HAP-1 (cell line): Measurements from ENCODE around the gene POP7.
"Not testable (repeated sequence)": the region's sequence is repeated elsewhere in the genome, so short reads cannot be mapped to it uniquely, and the experiment has no call there.

ENCODE experiments used
- DNase-seq, 2 experiments: peaks; one replicate each; pipeline ENCODE4 v3.0.0-alpha.2; 2016 to 2020; ENCODE audit warnings: low spot score in 2 of 2
- H3K27me3 ChIP-seq: fragments of 250-450 bp; sonication (Bioruptor Pico); 2 replicates; pipeline ENCODE4 v1.5.1; 2020; ENCODE audit warnings: low read depth, mild to moderate bottlenecking, moderate library complexity
- H3K36me3 ChIP-seq: fragments of 250-450 bp; sonication (Bioruptor Pico); replicated peaks from 2 replicates; pipeline ENCODE4 v1.5.1; 2020; ENCODE audit warnings: mild to moderate bottlenecking
- H3K4me1 ChIP-seq: fragments of 250-450 bp; sonication (Bioruptor Pico); 2 replicates; pipeline ENCODE4 v1.5.1; 2020; ENCODE audit warnings: mild to moderate bottlenecking
- H3K4me3 ChIP-seq: fragments of 250-450 bp; sonication (Bioruptor Pico); 2 replicates; pipeline ENCODE4 v1.5.1; 2020; ENCODE audit warnings: mild to moderate bottlenecking, moderate library complexity
- H3K9me3 ChIP-seq: fragments of 250-450 bp; sonication (Bioruptor Pico); 2 replicates; pipeline ENCODE4 v1.5.1; 2020; ENCODE audit warnings: mild to moderate bottlenecking, moderate library complexity
- in situ Hi-C: fragments of 300-500 bp; cut with MboI; formaldehyde crosslinking; loops from 3 replicates; pipeline ENCODE4 v1.14.3; 2020; ENCODE audit warnings: low sequenced_read_pairs, inconsistent platforms, mixed read lengths

Gene POP7

GRCh38 chr7:100693312-100694097 is 12.4 kb upstream of the POP7 start:
- no peaks in the 10 kb centered on the region for H3K9me3 ChIP-seq
- H3K36me3 ChIP-seq = peaks cover 18% of the 10 kb centered on the region
- in situ Hi-C loops = no loop called here
- H3K4me1 ChIP-seq = peaks cover 21% of the 10 kb centered on the region
- H3K27me3 ChIP-seq = no peaks in the 10 kb centered on the region
- peak overlapping the region; percentile 74 for H3K4me3 ChIP-seq
- DNase-seq = no peak

GRCh38 chr7:100694098-100694745 is 11.7 kb upstream of the POP7 start, which contains the start of gene GIGYF1:
Gene GIGYF1, minus strand, starts transcription at chr7:100694250. Its CDS starts 6,012 bp downstream, at chr7:100688238.
- H3K4me1 ChIP-seq = peaks cover 21% of the 10 kb centered on the region
- peak; percentile 53 to 84 for DNase-seq

GRCh38 chr7:100696123-100696521 is 9.8 kb upstream of the POP7 start:
- Histone ChIP-seq H3K4me3 (no peak overlapping the region), H3K36me3 (peaks cover 1% of the 10 kb centered on the region), H3K27me3 (no peaks in the 10 kb centered on the region; the same call in 1 of the 2 replicates), H3K9me3 (no peaks in the 10 kb centered on the region), H3K4me1 (peaks cover 21% of the 10 kb centered on the region)
- no peak for DNase-seq
- in situ Hi-C loops = no loop called here

More at GRCh38 chr7:100694098-100694745, 11.7 kb upstream of the POP7 start, which contains the start of gene GIGYF1:
- Histone ChIP-seq H3K27me3 (no peaks in the 10 kb centered on the region), H3K4me3 (peak within 1 kb of the TSS; percentile 74), H3K36me3 (peaks cover 11% of the 10 kb centered on the region), H3K9me3 (no peaks in the 10 kb centered on the region)
- in situ Hi-C loops = no loop called here

DNA sequence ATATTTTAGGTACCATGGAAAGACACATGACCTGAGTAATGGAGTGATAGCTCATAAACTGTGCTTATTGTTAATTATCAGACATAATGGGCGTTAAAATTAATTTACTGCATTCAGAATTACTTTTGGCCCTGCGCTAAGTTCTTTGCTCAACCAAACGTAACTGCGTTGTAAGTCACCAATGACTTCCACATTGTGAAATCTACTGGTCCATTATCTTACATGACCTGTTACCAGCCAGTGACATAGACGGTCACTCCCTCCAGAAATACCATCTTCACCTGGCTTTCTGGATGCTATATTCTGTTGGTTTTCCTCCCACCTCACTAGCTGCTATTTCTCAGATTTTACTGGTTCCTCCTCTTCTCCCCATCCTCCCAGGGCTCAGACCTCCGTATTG is 6.9 kb upstream of the POP7 start:
- Histone ChIP-seq H3K4me3 (no peak overlapping the region), H3K9me3 (no peaks in the 10 kb centered on the region), H3K4me1 (peaks cover 8% of the 10 kb centered on the region; the same call in 1 of the 2 replicates), H3K27me3 (no peaks in the 10 kb centered on the region; the same call in 1 of the 2 replicates), H3K36me3 (no peaks in the 10 kb centered on the region)
- in situ Hi-C loops = no loop called here
- no peak for DNase-seq

- H3K36me3 ChIP-seq, H3K4me3 ChIP-seq, H3K27me3 ChIP-seq, H3K9me3 ChIP-seq, DNase-seq, H3K4me1 ChIP-seq, in situ Hi-C loops: not testable (repeated sequence)
These were observed 4.8 kb upstream of the POP7 start for GRCh38 chr7:100701089-100701488.

DNA sequence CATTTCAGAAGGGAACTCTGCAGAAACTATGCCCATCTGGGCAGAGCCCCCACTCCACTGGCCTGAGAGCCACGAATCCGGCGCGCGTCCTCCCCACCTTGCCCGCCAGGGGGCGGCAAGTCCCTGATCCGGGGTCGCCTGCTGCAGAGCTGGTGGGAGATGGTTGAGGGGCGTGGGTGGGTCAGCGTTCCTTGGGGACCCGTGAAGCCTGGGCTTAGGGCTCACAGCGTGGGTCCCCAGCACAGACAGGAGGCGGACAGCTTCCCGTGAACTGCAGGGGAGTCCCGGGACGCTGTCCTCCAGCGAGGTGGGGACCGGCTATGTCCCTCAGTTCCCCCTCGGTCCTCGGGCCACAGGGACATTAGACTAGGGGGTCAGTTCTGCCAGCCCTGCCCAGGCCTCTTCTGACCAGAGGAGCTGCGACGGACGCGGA is 585 bp upstream of the POP7 start:
- Histone ChIP-seq H3K36me3 (peaks cover 22% of the 10 kb centered on the region), H3K9me3 (no peaks in the 10 kb centered on the region), H3K4me1 (peaks cover 10% of the 10 kb centered on the region), H3K27me3 (no peaks in the 10 kb centered on the region; the same call in 1 of the 2 replicates), H3K4me3 (peak overlapping the region; percentile 99)
- in situ Hi-C loops = loop anchor here (5.0 kb wide), 1 partner anchor 147 kb away; the partner anchor contains the start of gene SLC12A9
- peak; percentile 28 to 92 for DNase-seq

GRCh38 chr7:100706672-100707311 is 871 bp downstream of the POP7 start:
- H3K27me3 ChIP-seq = no peaks in the 10 kb centered on the region; the same call in 1 of the 2 replicates
- H3K36me3 ChIP-seq = peaks cover 22% of the 10 kb centered on the region
- peaks cover 10% of the 10 kb centered on the region for H3K4me1 ChIP-seq
- in situ Hi-C loops = loop anchor here (5.0 kb wide), 1 partner anchor 146 kb away; the partner anchor contains the start of gene SLC12A9
- H3K9me3 ChIP-seq = no peaks in the 10 kb centered on the region
- DNase-seq = peak; percentile 9 to 52
- peak overlapping the region; percentile 99 for H3K4me3 ChIP-seq

GRCh38 chr7:100708395-100708794 is 2.5 kb downstream of the POP7 start:
- no peak for DNase-seq
- H3K36me3 ChIP-seq = peaks cover 22% of the 10 kb centered on the region
- no peak overlapping the region for H3K4me3 ChIP-seq
- H3K4me1 ChIP-seq = peaks cover 10% of the 10 kb centered on the region
- H3K9me3 ChIP-seq = no peaks in the 10 kb centered on the region
- no peaks in the 10 kb centered on the region for H3K27me3 ChIP-seq
- in situ Hi-C loops = loop anchor here (5.0 kb wide), 1 partner anchor 144 kb away; the partner anchor contains the start of gene SLC12A9

DNA sequence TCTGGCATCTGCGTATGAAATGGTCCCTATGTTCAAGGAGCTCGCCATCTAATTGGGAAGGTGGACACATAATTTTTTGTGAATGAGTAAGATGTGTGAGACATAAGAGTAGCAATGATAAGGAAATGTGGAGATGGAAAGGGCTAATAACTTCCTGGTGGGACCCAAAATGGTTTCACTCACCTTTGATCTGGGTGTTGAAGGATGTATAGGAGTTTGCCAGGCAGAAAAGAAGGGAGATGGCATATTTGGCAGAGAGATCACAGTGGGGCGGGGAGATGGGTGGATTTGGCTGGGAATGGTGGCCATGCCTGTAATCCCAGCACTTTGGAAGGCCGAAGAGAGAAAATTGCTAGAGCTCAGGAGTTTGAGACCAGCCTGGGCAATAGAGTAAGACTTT is 4.5 kb downstream of the POP7 start:
- H3K36me3 ChIP-seq = peaks cover 22% of the 10 kb centered on the region
- no peak overlapping the region for H3K4me3 ChIP-seq
- H3K9me3 ChIP-seq = no peaks in the 10 kb centered on the region
- H3K4me1 ChIP-seq = peaks cover 6% of the 10 kb centered on the region
- H3K27me3 ChIP-seq = no peaks in the 10 kb centered on the region
- in situ Hi-C loops = no loop called here
- no peak for DNase-seq

GRCh38 chr7:100711369-100711768 is 5.4 kb downstream of the POP7 start:
- H3K4me3 ChIP-seq = no peak overlapping the region
- no peaks in the 10 kb centered on the region for H3K27me3 ChIP-seq
- in situ Hi-C loops = no loop called here
- H3K9me3 ChIP-seq = no peaks in the 10 kb centered on the region
- peaks cover 20% of the 10 kb centered on the region for H3K36me3 ChIP-seq
- peaks cover 6% of the 10 kb centered on the region for H3K4me1 ChIP-seq
- no peak for DNase-seq

- H3K9me3 ChIP-seq = no peaks in the 10 kb centered on the region; the same call in 1 of the 2 replicates
- no peaks in the 10 kb centered on the region for H3K4me1 ChIP-seq
- in situ Hi-C loops = no loop called here
- no peaks in the 10 kb centered on the region for H3K36me3 ChIP-seq
- no peak overlapping the region for H3K4me3 ChIP-seq
- H3K27me3 ChIP-seq = no peaks in the 10 kb centered on the region
- no peak for DNase-seq
These were observed 8.8 kb downstream of the POP7 start for GRCh38 chr7:100714725-100715124.

- H3K4me1 ChIP-seq, H3K27me3 ChIP-seq, H3K9me3 ChIP-seq, H3K36me3 ChIP-seq, H3K4me3 ChIP-seq, DNase-seq, in situ Hi-C loops: not testable (repeated sequence)
These were observed 11.2 kb downstream of the POP7 start for GRCh38 chr7:100717073-100717472.

DNA sequence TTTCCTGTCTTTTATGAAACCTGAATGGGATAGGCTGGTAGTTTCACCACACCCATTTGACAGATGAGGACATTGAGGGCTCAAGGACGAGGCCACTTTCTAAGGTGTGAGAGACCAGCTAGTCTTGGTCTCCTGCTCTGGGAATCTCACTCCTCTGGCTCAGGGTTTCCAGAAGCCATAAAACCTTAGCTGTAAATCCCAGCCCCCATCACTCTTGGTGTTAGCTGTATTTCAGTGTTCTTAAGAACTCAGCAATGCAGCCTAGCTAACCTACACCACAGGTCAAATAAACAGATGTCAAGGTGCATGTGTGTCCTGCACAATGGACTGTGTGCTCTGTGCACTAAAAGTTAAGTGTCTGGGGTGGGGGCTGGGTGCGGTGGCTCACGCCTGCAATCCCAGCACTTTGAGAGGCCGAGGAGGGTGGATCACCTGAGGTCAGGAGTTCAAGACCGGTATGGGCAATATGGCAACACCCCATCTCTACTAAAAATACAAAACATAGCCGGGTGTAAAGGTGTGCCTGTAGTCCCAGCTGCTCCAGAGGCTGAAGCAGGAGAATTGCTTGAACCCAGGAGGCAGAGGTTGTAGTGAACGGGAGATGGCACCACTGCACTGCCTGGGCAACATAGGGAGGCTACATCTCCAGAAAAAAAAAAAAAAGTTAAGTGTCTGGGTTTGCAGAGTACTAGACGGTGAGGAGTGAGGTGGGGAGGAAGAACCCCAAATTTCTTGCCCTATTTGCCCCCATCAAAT is 13.8 kb downstream of the POP7 start:
- no peak for DNase-seq
- Histone ChIP-seq H3K27me3 (peaks cover 4% of the 10 kb centered on the region; the same call in 1 of the 2 replicates), H3K4me3 (no peak overlapping the region), H3K36me3 (no peaks in the 10 kb centered on the region), H3K4me1 (no peaks in the 10 kb centered on the region), H3K9me3 (no peaks in the 10 kb centered on the region; the same call in 1 of the 2 replicates)
- in situ Hi-C loops = no loop called here
